Glutamatergic neuron (in vitro differentiated cells): ENCODE measurements around the gene TXNIP. TPM values are rescaled to one million over a fixed set of nuclear protein-coding genes. Genes with fewer than 3 reads are reported as not detected.

Experiments
- DNase-seq: peaks from one replicate; pipeline ENCODE4 v3.0.0; 2022
- H3K27ac Mint-ChIP-seq: one replicate; pipeline ENCODE4 v1.8.0; 2020; ENCODE audit warnings: mild to moderate bottlenecking, mixed read lengths, inconsistent platforms; ENCODE audit not compliant: unreplicated experiment
- H3K27me3 Mint-ChIP-seq: one replicate; pipeline ENCODE4 v1.8.0; 2020; ENCODE audit warnings: mild to moderate bottlenecking, moderate library complexity, mixed read lengths, inconsistent platforms; ENCODE audit not compliant: unreplicated experiment
- H3K36me3 Mint-ChIP-seq: one replicate; pipeline ENCODE4 v1.8.0; 2020; ENCODE audit warnings: mild to moderate bottlenecking, mixed read lengths, inconsistent platforms; ENCODE audit not compliant: unreplicated experiment
- H3K4me1 Mint-ChIP-seq: one replicate; pipeline ENCODE4 v1.8.0; 2020; ENCODE audit warnings: mild to moderate bottlenecking, low read depth, mixed read lengths, inconsistent platforms; ENCODE audit not compliant: unreplicated experiment
- H3K4me3 Mint-ChIP-seq: one replicate; pipeline ENCODE4 v1.8.0; 2020; ENCODE audit warnings: mild to moderate bottlenecking, mixed read lengths, inconsistent platforms; ENCODE audit not compliant: unreplicated experiment
- H3K9me3 Mint-ChIP-seq: one replicate; pipeline ENCODE4 v1.8.0; 2020; ENCODE audit warnings: mild to moderate bottlenecking, moderate library complexity, mixed read lengths, inconsistent platforms; ENCODE audit not compliant: unreplicated experiment
- total RNA-seq: library from RNA; stranded (reverse); fragmentation: NEBNext Ultra II Directional; extraction: Animal tissue kit (Norgen Biotek cat#: 25700); gene quantifications from one replicate; pipeline ENCODE4 v1.2.1, GENCODE V29; 2021; ENCODE audit not compliant: unreplicated experiment
- TF ChIP-seq, protein P1 (sequence below): fragments of 200-600 bp; sonication (generic); IDR thresholded peaks from one replicate; pipeline ENCODE4 v1.5.0; 2021; ENCODE audit not compliant: partially characterized antibody, unreplicated experiment

TXNIP gene
- total RNA-seq, 1 donor from 2014 or later: 126 TPM

- H3K36me3 Mint-ChIP-seq: no peaks in the 10 kb centered on the region
- no peak overlapping the region for H3K27ac Mint-ChIP-seq
- no peak overlapping the region for H3K4me3 Mint-ChIP-seq
- peaks cover 4% of the 10 kb centered on the region for H3K9me3 Mint-ChIP-seq
- H3K4me1 Mint-ChIP-seq: no peaks in the 10 kb centered on the region
- no peak for DNase-seq
- TF ChIP-seq, protein P1, sequence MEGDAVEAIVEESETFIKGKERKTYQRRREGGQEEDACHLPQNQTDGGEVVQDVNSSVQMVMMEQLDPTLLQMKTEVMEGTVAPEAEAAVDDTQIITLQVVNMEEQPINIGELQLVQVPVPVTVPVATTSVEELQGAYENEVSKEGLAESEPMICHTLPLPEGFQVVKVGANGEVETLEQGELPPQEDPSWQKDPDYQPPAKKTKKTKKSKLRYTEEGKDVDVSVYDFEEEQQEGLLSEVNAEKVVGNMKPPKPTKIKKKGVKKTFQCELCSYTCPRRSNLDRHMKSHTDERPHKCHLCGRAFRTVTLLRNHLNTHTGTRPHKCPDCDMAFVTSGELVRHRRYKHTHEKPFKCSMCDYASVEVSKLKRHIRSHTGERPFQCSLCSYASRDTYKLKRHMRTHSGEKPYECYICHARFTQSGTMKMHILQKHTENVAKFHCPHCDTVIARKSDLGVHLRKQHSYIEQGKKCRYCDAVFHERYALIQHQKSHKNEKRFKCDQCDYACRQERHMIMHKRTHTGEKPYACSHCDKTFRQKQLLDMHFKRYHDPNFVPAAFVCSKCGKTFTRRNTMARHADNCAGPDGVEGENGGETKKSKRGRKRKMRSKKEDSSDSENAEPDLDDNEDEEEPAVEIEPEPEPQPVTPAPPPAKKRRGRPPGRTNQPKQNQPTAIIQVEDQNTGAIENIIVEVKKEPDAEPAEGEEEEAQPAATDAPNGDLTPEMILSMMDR: no peak
- H3K27me3 Mint-ChIP-seq: peaks cover 3% of the 10 kb centered on the region
Measured at GRCh38 chr1:145951526-145951925, 44.9 kb downstream of the TXNIP start.

- TF ChIP-seq, protein P1: no peak
- no peak overlapping the region for H3K4me3 Mint-ChIP-seq
- H3K36me3 Mint-ChIP-seq: no peaks in the 10 kb centered on the region
- H3K4me1 Mint-ChIP-seq: no peaks in the 10 kb centered on the region
- H3K27me3 Mint-ChIP-seq: no peaks in the 10 kb centered on the region
- DNase-seq: no peak
- H3K9me3 Mint-ChIP-seq: peaks cover 4% of the 10 kb centered on the region
- H3K27ac Mint-ChIP-seq: no peak overlapping the region
Measured at GRCh38 chr1:145949219-145949618, 47.2 kb downstream of the TXNIP start.

- no peak for DNase-seq
- no peak overlapping the region for H3K27ac Mint-ChIP-seq
- no peaks in the 10 kb centered on the region for H3K36me3 Mint-ChIP-seq
- H3K27me3 Mint-ChIP-seq: no peaks in the 10 kb centered on the region
- no peak overlapping the region for H3K4me3 Mint-ChIP-seq
- H3K9me3 Mint-ChIP-seq: peaks cover 4% of the 10 kb centered on the region
- no peaks in the 10 kb centered on the region for H3K4me1 Mint-ChIP-seq
- TF ChIP-seq, protein P1: no peak
Measured at GRCh38 chr1:145947551-145947950, 48.8 kb downstream of the TXNIP start.

- Mint-ChIP-seq H3K27me3 (no peaks in the 10 kb centered on the region), H3K9me3 (peaks cover 4% of the 10 kb centered on the region), H3K27ac (no peak overlapping the region), H3K36me3 (no peaks in the 10 kb centered on the region), H3K4me3 (no peak overlapping the region), H3K4me1 (no peaks in the 10 kb centered on the region)
- DNase-seq: no peak
- TF ChIP-seq, protein P1: no peak
Measured at GRCh38 chr1:145946477-145946986, 49.8 kb downstream of the TXNIP start.

DNA sequence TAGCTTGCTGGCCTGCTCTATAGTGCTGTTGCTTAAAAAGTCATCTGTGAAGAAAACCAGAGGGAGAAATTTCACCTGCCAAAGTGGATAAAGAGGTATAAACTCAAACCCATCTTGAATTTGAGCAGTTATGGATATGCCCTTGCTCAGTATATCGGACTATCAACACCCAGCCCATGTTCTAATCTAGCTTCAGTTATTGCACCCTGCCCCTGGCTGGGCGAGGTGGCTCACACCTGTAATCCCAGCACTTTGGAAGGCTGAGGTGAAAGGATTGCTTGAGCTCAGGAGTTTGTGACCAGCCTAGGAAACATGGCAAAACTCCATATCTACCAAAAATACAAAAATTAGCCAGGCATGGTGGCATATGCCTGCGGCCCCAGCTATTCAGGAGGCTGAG, 51.8 kb downstream of the TXNIP start:
- no peaks in the 10 kb centered on the region for H3K36me3 Mint-ChIP-seq
- TF ChIP-seq, protein P1: no peak
- no peaks in the 10 kb centered on the region for H3K4me1 Mint-ChIP-seq
- H3K27me3 Mint-ChIP-seq: no peaks in the 10 kb centered on the region
- no peak overlapping the region for H3K27ac Mint-ChIP-seq
- no peak overlapping the region for H3K4me3 Mint-ChIP-seq
- H3K9me3 Mint-ChIP-seq: peaks cover 2% of the 10 kb centered on the region
- no peak for DNase-seq
